H1 (cell line): ENCODE data around the gene ZBTB49. TPM values are rescaled to one million over a fixed set of nuclear protein-coding genes. Genes with fewer than 3 reads are reported as not detected.

Experiments used
- CTCF ChIA-PET: fragments of 300-600 bp; sonication (Branson Sonifier 250); formaldehyde crosslinking; loops from one replicate; lab custom pipeline; 2021; ENCODE audit not compliant: partially characterized antibody; lab: Charles Lee
- POLR2A ChIA-PET: fragments of 300-600 bp; sonication (Branson Sonifier 250); formaldehyde crosslinking; loops from one replicate; lab custom pipeline; 2021; ENCODE audit warnings: inconsistent platforms; ENCODE audit not compliant: partially characterized antibody; lab: Charles Lee
- DNase-seq, 2 experiments: peaks; one replicate each; pipeline versions ENCODE4 v3.0.0 to v3.0.0-alpha.2; 2010 to 2022; ENCODE audit warnings: low spot score in 2 of 2, low read depth in 1 of 2, mixed read lengths in 1 of 2
- FAIRE-seq: peaks from 2 replicates; lab custom pipeline; 2011; peaks lifted over from hg19 to GRCh38; lab: Jason Lieb, UNC
- H2AFZ ChIP-seq: 2 replicates; pipeline ENCODE4 v1.8.1; 2012; ENCODE audit warnings: low read length, inconsistent platforms
- H2AK5ac ChIP-seq: 2 replicates; pipeline ENCODE4 v1.6.1; 2013; ENCODE audit warnings: low read depth, low read length
- H2BK120ac ChIP-seq: replicated peaks from 2 replicates; pipeline ENCODE3; 2013; ENCODE audit warnings: low read depth, low read length, inconsistent platforms
- H2BK12ac ChIP-seq: 2 replicates; pipeline ENCODE4 v1.6.1; 2013; ENCODE audit warnings: low read depth, low read length
- H2BK15ac ChIP-seq: 2 replicates; pipeline ENCODE4 v1.6.1; 2013; ENCODE audit warnings: low read length
- H2BK20ac ChIP-seq: 2 replicates; pipeline ENCODE4 v1.6.1; 2013; ENCODE audit warnings: low read length
- H2BK5ac ChIP-seq: 2 replicates; pipeline ENCODE4 v1.6.1; 2013; ENCODE audit warnings: low read depth, low read length
- H3K14ac ChIP-seq: 2 replicates; pipeline ENCODE4 v1.6.1; 2013; ENCODE audit warnings: inconsistent platforms; ENCODE audit not compliant: insufficient read length
- H3K18ac ChIP-seq: 2 replicates; pipeline ENCODE4 v1.6.1; 2013; ENCODE audit warnings: low read length; ENCODE audit errors: extremely low read depth
- H3K23ac ChIP-seq: 2 replicates; pipeline ENCODE4 v1.6.1; 2013; ENCODE audit warnings: inconsistent platforms; ENCODE audit not compliant: insufficient read length
- H3K23me2 ChIP-seq: 2 replicates; pipeline ENCODE4 v1.6.1; 2013; ENCODE audit warnings: low read depth, low read length
- H3K27ac ChIP-seq: 2 replicates; pipeline ENCODE4 v1.6.1; 2011; ENCODE audit warnings: low read depth, low read length, inconsistent platforms
- H3K27me3 ChIP-seq, 4 experiments: replicated peaks in 1 of 4; 1 replicate in 1 of 4; 2 replicates in 3 of 4; pipeline versions ENCODE4 v1.6.1 to v1.8.1; 2011 to 2013; ENCODE audit warnings: low read length in 3 of 4, mild to moderate bottlenecking in 3 of 4, inconsistent platforms in 2 of 4, mixed read lengths in 2 of 4, moderate library complexity in 1 of 4; ENCODE audit not compliant: control insufficient read depth in 3 of 4, insufficient read depth in 3 of 4; ENCODE audit errors: extremely low read depth in 1 of 4
- H3K36me3 ChIP-seq, 4 experiments: 2 replicates each; pipeline versions ENCODE4 v1.6.1 to v1.8.1; 2011 to 2013; ENCODE audit warnings: mild to moderate bottlenecking in 4 of 4, low read length in 3 of 4, moderate library complexity in 2 of 4, control low read depth in 1 of 4, inconsistent platforms in 1 of 4; ENCODE audit not compliant: insufficient read depth in 4 of 4, control insufficient read depth in 2 of 4
- H3K4ac ChIP-seq: replicated peaks from 2 replicates; pipeline ENCODE3; 2013; ENCODE audit warnings: low read length, low read depth, mixed read lengths, inconsistent platforms; ENCODE audit not compliant: insufficient read length
- H3K4me1 ChIP-seq, 4 experiments: replicated peaks in 1 of 4; 1 replicate in 1 of 4; 2 replicates in 3 of 4; pipeline versions ENCODE4 v1.6.1 to v1.8.1; 2011 to 2013; ENCODE audit warnings: low read length in 3 of 4, inconsistent platforms in 2 of 4, mixed read lengths in 1 of 4; ENCODE audit not compliant: insufficient read depth in 4 of 4, control insufficient read depth in 3 of 4
- H3K4me2 ChIP-seq, 2 experiments: 2 replicates each; pipeline versions ENCODE4 v1.6.1 to v1.8.1; 2011 to 2013; ENCODE audit warnings: low read depth in 2 of 2, low read length in 2 of 2, control low read depth in 1 of 2, inconsistent platforms in 1 of 2, mild to moderate bottlenecking in 1 of 2; ENCODE audit not compliant: insufficient read depth in 1 of 2
- H3K4me3 ChIP-seq, 4 experiments: fragments of 200-600, 300-600 bp in 1 of 4; sonication (generic), shearing (Covaris generic), sonication (Bioruptor Twin) in 1 of 4; 2 replicates each; pipeline versions ENCODE4 v1.5.1 to v1.8.1; 2011 to 2016; ENCODE audit warnings: low read length in 4 of 4, low read depth in 3 of 4, control low read depth in 2 of 4, inconsistent platforms in 2 of 4, mild to moderate bottlenecking in 2 of 4, mixed read lengths in 1 of 4, moderate library complexity in 1 of 4; ENCODE audit not compliant: insufficient read depth in 2 of 4; ENCODE audit errors: extremely low read depth in 1 of 4
- H3K56ac ChIP-seq: replicated peaks from 2 replicates; pipeline ENCODE3; 2013; ENCODE audit warnings: low read depth, mild to moderate bottlenecking, mixed read lengths, low read length, inconsistent platforms; ENCODE audit not compliant: insufficient read length
- H3K79me1 ChIP-seq: 2 replicates; pipeline ENCODE4 v1.6.1; 2013; ENCODE audit warnings: low read depth, low read length, control low read depth
- H3K79me2 ChIP-seq, 2 experiments: 2 replicates each; pipeline versions ENCODE4 v1.6.1 to v1.8.1; 2012 to 2013; ENCODE audit warnings: low read length in 2 of 2, mild to moderate bottlenecking in 2 of 2, inconsistent platforms in 1 of 2; ENCODE audit not compliant: insufficient read depth in 2 of 2, control insufficient read depth in 1 of 2
- H3K9ac ChIP-seq, 4 experiments: replicated peaks in 1 of 4; 1 replicate in 1 of 4; 2 replicates in 3 of 4; pipeline versions ENCODE4 v1.6.1 to v1.8.1; 2011 to 2013; ENCODE audit warnings: low read depth in 3 of 4, low read length in 3 of 4, control low read depth in 2 of 4, mild to moderate bottlenecking in 2 of 4, moderate library complexity in 2 of 4, inconsistent platforms in 1 of 4; ENCODE audit errors: extremely low read depth in 1 of 4
- H3K9me3 ChIP-seq, 2 experiments: 2 replicates each; pipeline versions ENCODE4 v1.6.1 to v1.8.1; 2012 to 2013; ENCODE audit warnings: mild to moderate bottlenecking in 2 of 2, moderate library complexity in 2 of 2, control low read depth in 1 of 2, inconsistent platforms in 1 of 2, low read depth in 1 of 2, low read length in 1 of 2, mixed read lengths in 1 of 2; ENCODE audit not compliant: insufficient read depth in 2 of 2
- H4K20me1 ChIP-seq, 2 experiments: replicated peaks in 1 of 2; 2 replicates each; pipeline versions ENCODE3 to v1.8.1; 2011 to 2013; ENCODE audit warnings: inconsistent platforms in 2 of 2, low read length in 2 of 2, mild to moderate bottlenecking in 1 of 2; ENCODE audit not compliant: insufficient read depth in 2 of 2, control insufficient read depth in 1 of 2
- H4K5ac ChIP-seq: 2 replicates; pipeline ENCODE4 v1.6.1; 2013; ENCODE audit warnings: low read length, low read depth, mixed read lengths, inconsistent platforms; ENCODE audit not compliant: insufficient read length
- H4K8ac ChIP-seq: 2 replicates; pipeline ENCODE4 v1.8.0; 2013; ENCODE audit warnings: mild to moderate bottlenecking, moderate library complexity, low read length, inconsistent platforms; ENCODE audit not compliant: insufficient read depth; ENCODE audit errors: extremely low read depth
- H4K91ac ChIP-seq: replicated peaks from 2 replicates; pipeline ENCODE3; 2013; ENCODE audit warnings: low read length, mixed read lengths, inconsistent platforms; ENCODE audit not compliant: insufficient read length
- CHD2 ChIP-seq: IDR thresholded peaks from 2 replicates; pipeline ENCODE4 v1.6.1; 2012; ENCODE audit warnings: low read length, improper control_type of control experiment
- HDAC2 ChIP-seq, 2 experiments: fragments of 300-600 bp in 1 of 2; sonication (generic) in 1 of 2; IDR thresholded peaks; 2 replicates each; pipeline ENCODE4 v1.6.1; 2011 to 2012; ENCODE audit warnings: low read depth in 2 of 2, low read length in 2 of 2, mild to moderate bottlenecking in 2 of 2, moderate library complexity in 2 of 2, borderline replicate concordance in 1 of 2, inconsistent platforms in 1 of 2
- POU5F1 ChIP-seq: IDR thresholded peaks from 2 replicates; pipeline ENCODE4 v1.6.1; 2011; ENCODE audit warnings: low read depth, mild to moderate bottlenecking, low read length, moderate library complexity
- TBP ChIP-seq: IDR thresholded peaks from 2 replicates; pipeline ENCODE4 v1.6.1; 2011; ENCODE audit warnings: low read depth, low read length, improper control_type of control experiment
- WGBS, 2 experiments: shearing (Covaris generic) in 1 of 2; methylation state at CpG; one replicate each; pipeline versions ENCODE4 v1.1.6 to v1.1.7; 2013 to 2015; ENCODE audit warnings: low lambda C conversion rate in 2 of 2, mixed read lengths in 2 of 2, inconsistent platforms in 1 of 2, low coverage in 1 of 2, missing lambda C conversion rate in 1 of 2; ENCODE audit not compliant: insufficient replicate concordance in 2 of 2, insufficient coverage in 1 of 2, insufficient read length in 1 of 2; ENCODE audit errors: extremely low coverage in 1 of 2, missing lambda C conversion rate in 1 of 2; 5-methylcytosine and 5-hydroxymethylcytosine counted together
- polyA plus RNA-seq, 7 experiments: library from polyadenylated mRNA; depleted of rRNA in 3 of 7; stranded (reverse) in 5 of 7; unstranded in 2 of 7; fragments of >200 nt in 5 of 7; fragments of 200-250 nt in 2 of 7; gene quantifications; 1 replicate in 5 of 7; 2 replicates in 1 of 7; 4 replicates in 1 of 7; pipeline versions ENCODE4 v1.2.1 to v1.2.3, GENCODE V29; 2011 to 2013; ENCODE audit warnings: missing spikeins in 2 of 7, mixed read lengths in 2 of 7
- total RNA-seq: library from RNA; stranded (reverse); fragmentation: NEBNext Ultra II Directional; extraction: Animal tissue kit (Norgen Biotek cat#: 25700); gene quantifications from 2 replicates; pipeline ENCODE4 v1.2.1, GENCODE V29; 2021
- TF ChIP-seq, protein P1 (sequence below), 3 experiments: IDR thresholded peaks; 1 replicate in 2 of 3; 2 replicates in 1 of 3; pipeline versions ENCODE4 v1.5.1 to v1.6.1; 2011; ENCODE audit warnings: low read length in 3 of 3, mild to moderate bottlenecking in 3 of 3, inconsistent platforms in 2 of 3, low read depth in 1 of 3, moderate library complexity in 1 of 3; ENCODE audit not compliant: insufficient read depth in 1 of 3; ENCODE audit errors: control extremely low read depth in 1 of 3

ZBTB49 gene
- total and polyA plus RNA-seq, 2 of the 8 experiments (the other 6 are each of a cell fraction or from before 2014, with no cell fraction given), result 4.2 to 6.8 TPM

GRCh38 chr4:4289597-4289940, 482 bp upstream of the ZBTB49 start:
- Histone ChIP-seq H3K79me2 (peaks cover 18 to 74% of the 10 kb centered on the region in 2 experiments), H4K5ac (no peak overlapping the region), H3K23me2 (peaks cover 16% of the 10 kb centered on the region), H3K9me3 (no peaks in the 10 kb centered on the region), H3K18ac (0 out of 2 replicates have a peak overlapping the region, but pooled peaks have one; percentile 51), H2BK120ac (no peak overlapping the region), H2BK15ac (no peak overlapping the region), H2BK20ac (no peak overlapping the region), H2BK5ac (0 out of 2 replicates have a peak overlapping the region, but pooled peaks have one; percentile 50), H4K20me1 (peaks cover 0 to 28% of the 10 kb centered on the region in 2 experiments), H2BK12ac (no peak overlapping the region), H3K4ac (no peak overlapping the region), H4K91ac (no peak overlapping the region), H3K4me3 (peak overlapping the region; percentile 80 to 92 (median 88)), H3K14ac (no peak overlapping the region), H2AK5ac (no peak overlapping the region), H3K27ac (no peak overlapping the region), H3K27me3 (no peaks in the 10 kb centered on the region), H3K4me2 (peak overlapping the region; percentile 90 to 95), H3K23ac (no peak overlapping the region), H3K56ac (no peak overlapping the region), H4K8ac (no peak overlapping the region), H3K4me1 (peaks cover 0 to 15% (median 4%) of the 10 kb centered on the region in 4 experiments; a peak in 4 of 7 replicates), H2AFZ (peak overlapping the region; percentile 54; the same call in 1 of the 2 replicates), H3K79me1 (peaks cover 18% of the 10 kb centered on the region), H3K36me3 (peaks cover 2 to 20% (median 12%) of the 10 kb centered on the region in 4 experiments), H3K9ac (peak overlapping the region in 3 of 4 experiments; percentile 70 to 86 (median 70); a peak in 6 of 7 replicates)
- ChIA-PET CTCF (interaction anchor here (0.9 kb wide), 1 partner anchor 15 kb away, joined by 3 read pairs; no protein-coding TSS in a partner anchor), POLR2A (interaction anchor here (1.4 kb wide), 1 partner anchor 17 kb away, joined by 3 read pairs; no protein-coding TSS in a partner anchor)
- TF ChIP-seq, protein P1, sequence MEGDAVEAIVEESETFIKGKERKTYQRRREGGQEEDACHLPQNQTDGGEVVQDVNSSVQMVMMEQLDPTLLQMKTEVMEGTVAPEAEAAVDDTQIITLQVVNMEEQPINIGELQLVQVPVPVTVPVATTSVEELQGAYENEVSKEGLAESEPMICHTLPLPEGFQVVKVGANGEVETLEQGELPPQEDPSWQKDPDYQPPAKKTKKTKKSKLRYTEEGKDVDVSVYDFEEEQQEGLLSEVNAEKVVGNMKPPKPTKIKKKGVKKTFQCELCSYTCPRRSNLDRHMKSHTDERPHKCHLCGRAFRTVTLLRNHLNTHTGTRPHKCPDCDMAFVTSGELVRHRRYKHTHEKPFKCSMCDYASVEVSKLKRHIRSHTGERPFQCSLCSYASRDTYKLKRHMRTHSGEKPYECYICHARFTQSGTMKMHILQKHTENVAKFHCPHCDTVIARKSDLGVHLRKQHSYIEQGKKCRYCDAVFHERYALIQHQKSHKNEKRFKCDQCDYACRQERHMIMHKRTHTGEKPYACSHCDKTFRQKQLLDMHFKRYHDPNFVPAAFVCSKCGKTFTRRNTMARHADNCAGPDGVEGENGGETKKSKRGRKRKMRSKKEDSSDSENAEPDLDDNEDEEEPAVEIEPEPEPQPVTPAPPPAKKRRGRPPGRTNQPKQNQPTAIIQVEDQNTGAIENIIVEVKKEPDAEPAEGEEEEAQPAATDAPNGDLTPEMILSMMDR (IDR thresholded peaks at IDR 0.05; ENCODE audit: control extremely low read depth in 1 of 3, insufficient read depth in 1 of 3, low read depth in 1 of 3, low read length in 3 of 3), result no peak
- TF ChIP-seq CHD2 (no peak), TBP (no peak), POU5F1 (no peak), HDAC2 (IDR thresholded peaks at IDR 0.05; ENCODE audit: borderline replicate concordance in 1 of 2, low read depth in 2 of 2, low read length in 2 of 2) (0 out of 4 replicates have a peak, but pooled peaks of 1 of the 2 experiments have one; percentile 10)
- DNase-seq (no peak), FAIRE-seq (no peak)
- WGBS, 2 experiments, result 1% methylated on average over 10 of the region's 10 CpGs; no CpG with 5 or more reads in 1 of the 2 experiments
